AG09319 (cell line): Measurements from ENCODE around the gene SLAIN2.

Experiments
- DNase-seq: peaks from one replicate; pipeline ENCODE4 v3.0.0-alpha.2; 2010; ENCODE audit warnings: low read depth; ENCODE audit errors: extremely low read depth
- TF ChIP-seq, protein P1 (sequence below): IDR thresholded peaks from 2 replicates; pipeline ENCODE4 v1.5.1; 2011; ENCODE audit warnings: low read depth, mild to moderate bottlenecking, inconsistent platforms, low read length, moderate library complexity

The SLAIN2 gene

DNA sequence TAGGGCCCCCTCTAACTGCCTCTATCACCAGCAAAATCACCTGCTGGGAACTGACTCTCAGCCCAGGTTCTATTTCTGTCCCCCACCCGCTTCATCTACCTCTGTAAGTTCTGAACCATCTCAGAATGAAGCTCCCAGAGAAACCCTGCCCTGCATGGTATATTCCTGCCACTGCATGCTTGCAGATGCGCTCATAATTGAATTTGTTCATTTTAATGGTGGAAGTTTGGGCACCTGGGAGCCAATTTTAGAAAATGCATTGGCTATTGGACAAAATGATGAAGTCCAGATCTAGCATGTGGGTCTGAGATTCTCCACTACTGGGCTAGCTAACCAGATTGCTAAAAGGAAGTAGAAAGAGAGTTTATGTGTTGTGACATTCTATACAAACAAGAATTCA, 113.3 kb downstream of the SLAIN2 start:
- TF ChIP-seq, protein P1, sequence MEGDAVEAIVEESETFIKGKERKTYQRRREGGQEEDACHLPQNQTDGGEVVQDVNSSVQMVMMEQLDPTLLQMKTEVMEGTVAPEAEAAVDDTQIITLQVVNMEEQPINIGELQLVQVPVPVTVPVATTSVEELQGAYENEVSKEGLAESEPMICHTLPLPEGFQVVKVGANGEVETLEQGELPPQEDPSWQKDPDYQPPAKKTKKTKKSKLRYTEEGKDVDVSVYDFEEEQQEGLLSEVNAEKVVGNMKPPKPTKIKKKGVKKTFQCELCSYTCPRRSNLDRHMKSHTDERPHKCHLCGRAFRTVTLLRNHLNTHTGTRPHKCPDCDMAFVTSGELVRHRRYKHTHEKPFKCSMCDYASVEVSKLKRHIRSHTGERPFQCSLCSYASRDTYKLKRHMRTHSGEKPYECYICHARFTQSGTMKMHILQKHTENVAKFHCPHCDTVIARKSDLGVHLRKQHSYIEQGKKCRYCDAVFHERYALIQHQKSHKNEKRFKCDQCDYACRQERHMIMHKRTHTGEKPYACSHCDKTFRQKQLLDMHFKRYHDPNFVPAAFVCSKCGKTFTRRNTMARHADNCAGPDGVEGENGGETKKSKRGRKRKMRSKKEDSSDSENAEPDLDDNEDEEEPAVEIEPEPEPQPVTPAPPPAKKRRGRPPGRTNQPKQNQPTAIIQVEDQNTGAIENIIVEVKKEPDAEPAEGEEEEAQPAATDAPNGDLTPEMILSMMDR, result no peak
- DNase-seq, result no peak

DNA sequence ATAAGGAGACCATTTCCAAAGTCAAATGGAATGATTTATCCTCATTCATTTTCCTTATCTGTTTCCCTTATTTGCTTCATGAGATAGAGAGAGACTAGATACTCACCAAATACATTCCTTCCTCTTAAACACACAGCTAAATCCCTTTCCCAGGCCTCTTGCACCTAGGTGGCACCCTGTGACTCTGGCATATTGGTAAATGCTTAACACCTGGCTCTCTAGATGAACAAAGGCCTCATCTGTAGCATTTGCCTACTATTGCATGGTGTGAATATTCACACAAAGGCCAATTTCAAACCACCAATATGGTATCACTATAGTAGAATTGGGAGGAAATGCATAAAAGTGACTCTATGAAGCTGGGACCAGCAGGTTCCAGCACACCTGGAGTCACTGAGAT, 119.7 kb downstream of the SLAIN2 start:
- no peak for DNase-seq
- TF ChIP-seq, protein P1, result no peak

DNA sequence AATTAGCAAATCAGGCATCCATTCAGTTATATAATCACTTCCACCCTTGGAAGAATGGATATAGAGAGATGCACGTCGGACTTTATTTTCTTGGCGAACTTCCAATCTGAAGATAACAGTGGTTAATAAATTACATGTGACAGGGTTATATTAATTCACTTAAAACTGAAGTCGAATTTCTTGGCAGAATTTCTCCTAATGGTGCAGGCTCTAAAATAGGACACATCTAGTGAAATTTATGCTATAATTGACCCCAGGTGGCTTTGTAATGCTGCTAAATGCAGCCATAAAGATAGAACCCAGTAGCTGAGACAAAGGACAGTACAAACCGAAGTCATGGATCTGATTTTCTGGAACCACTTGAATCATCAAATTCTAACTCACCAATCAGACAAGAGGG, 121.0 kb downstream of the SLAIN2 start:
- TF ChIP-seq, protein P1, result no peak

DNA sequence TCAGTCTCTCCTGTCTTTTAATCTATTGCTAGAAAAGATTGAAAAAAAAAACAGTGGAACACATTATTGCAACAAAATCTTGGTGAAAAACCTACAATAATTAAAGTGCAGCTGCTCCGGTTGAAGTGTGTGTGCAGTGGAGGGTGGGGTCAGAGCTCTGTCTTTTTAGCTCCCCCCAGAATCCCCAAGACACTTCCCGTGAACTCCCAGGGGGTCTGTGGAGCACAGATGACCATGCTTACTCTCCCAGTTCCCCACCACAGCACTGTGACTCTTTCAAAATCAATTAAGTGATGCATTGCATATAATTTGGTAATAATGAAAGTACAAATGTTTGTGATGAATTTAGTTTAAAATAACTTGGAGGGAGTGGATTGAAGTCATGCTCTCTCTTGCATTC, 126.1 kb downstream of the SLAIN2 start:
- DNase-seq, result no peak
- TF ChIP-seq, protein P1, result no peak

More for the DNA sequence above, 121.0 kb downstream of the SLAIN2 start:
- DNase-seq, result peak; percentile 7

DNA sequence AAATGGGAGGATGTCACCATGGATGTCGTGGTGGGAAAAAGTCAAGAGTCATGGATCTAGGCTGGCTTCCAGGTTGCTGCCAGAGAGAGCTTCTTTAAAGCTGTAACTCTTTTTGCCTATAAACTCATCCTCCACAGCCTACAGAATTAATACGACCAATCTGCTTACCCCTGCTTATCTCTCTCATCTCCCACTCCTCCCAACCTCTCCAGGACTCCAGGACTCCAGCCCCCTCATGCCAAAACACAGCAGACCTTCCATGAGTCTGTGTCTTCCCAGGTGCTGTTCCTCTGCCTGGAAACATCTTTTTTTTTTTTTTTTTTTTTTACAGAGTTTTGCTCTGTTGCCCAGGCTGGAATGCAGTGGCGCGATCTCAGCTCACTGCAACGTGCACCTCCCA, 126.6 kb downstream of the SLAIN2 start:
- TF ChIP-seq, protein P1, result no peak
- DNase-seq, result no peak

DNA sequence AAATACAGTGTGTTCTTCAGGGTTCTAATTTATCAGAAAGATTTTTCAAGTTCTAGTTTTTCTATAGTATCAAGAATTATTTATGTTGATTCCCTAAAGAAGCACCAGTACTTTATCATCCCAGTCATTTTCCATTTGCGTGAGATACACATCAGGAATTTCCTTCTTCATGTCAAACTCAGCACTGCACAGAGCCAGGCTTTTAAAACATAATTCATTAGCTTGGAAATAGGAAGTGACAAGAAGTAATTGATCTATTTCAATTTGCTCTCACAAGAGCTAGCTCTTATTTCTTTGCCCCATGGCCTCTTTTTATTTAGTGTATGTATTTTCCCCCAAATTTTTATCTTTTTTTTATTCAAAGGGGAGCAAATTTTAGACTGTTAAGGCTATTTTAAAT, 128.8 kb downstream of the SLAIN2 start:
- TF ChIP-seq, protein P1, result no peak
- DNase-seq, result no peak

DNA sequence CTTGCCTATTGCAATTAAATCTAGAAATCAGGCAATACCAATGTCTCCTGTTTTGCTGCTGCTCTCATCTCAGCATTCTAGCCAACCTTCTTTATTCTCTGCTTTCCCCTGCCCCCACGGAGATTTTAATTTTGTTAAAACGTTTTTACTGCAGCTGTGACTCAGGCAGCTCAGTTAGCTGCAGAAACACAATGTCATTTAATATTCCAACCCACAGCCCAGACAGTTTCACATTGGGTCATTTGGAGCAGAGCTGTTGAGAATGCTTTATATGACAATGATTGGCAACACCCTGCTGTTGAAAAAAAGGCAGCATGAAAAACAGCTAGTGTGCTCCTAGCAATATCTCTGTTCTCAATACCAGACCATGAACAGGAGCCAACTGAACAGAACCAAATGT, 129.2 kb downstream of the SLAIN2 start:
- no peak for DNase-seq
- TF ChIP-seq, protein P1, result no peak
